ENCODE data around the gene IL9R. TPM values are rescaled to one million over a fixed set of nuclear protein-coding genes. Genes with fewer than 3 reads are reported as not detected.
"Not testable (repeated sequence)": the region's sequence is repeated elsewhere in the genome, so short reads cannot be mapped to it uniquely, and the experiment has no call there.

The IL9R gene
- total RNA-seq, 4 donors from 2014 or later = not detected

GRCh38 chrX:155957843-155958242 lies 39.7 kb upstream of the IL9R start:
- no peak for DNase-seq (ENCODE audit: low spot score)
- no peak for TF ChIP-seq CTCF (IDR thresholded peaks at IDR 0.05)
- no peak for ATAC-seq (ENCODE audit: low FRiP score)

GRCh38 chrX:155959018-155959587 lies 38.4 kb upstream of the IL9R start:
- TF ChIP-seq CTCF (IDR thresholded peaks at IDR 0.05) = no peak
- DNase-seq (ENCODE audit: low spot score) = no peak
- ATAC-seq (ENCODE audit: low FRiP score) = no peak

GRCh38 chrX:155962906-155963305 lies 34.6 kb upstream of the IL9R start:
- DNase-seq (ENCODE audit: low spot score) = no peak
- ATAC-seq (ENCODE audit: low FRiP score) = no peak
- TF ChIP-seq CTCF (IDR thresholded peaks at IDR 0.05) = no peak

- no peak for TF ChIP-seq CTCF (IDR thresholded peaks at IDR 0.05)
- no peak for ATAC-seq (ENCODE audit: low FRiP score)
- no peak for DNase-seq (ENCODE audit: low spot score)
Observed at GRCh38 chrX:155966876-155967275, 30.6 kb upstream of the IL9R start.

- ATAC-seq (ENCODE audit: low FRiP score) = no peak
- no peak for TF ChIP-seq CTCF (IDR thresholded peaks at IDR 0.05)
- DNase-seq (ENCODE audit: low spot score) = no peak
Observed at GRCh38 chrX:155967653-155968325, 29.7 kb upstream of the IL9R start.

GRCh38 chrX:155968326-155968661 lies 29.2 kb upstream of the IL9R start:
- DNase-seq (ENCODE audit: low spot score) (no peak), ATAC-seq (ENCODE audit: low FRiP score) (no peak)
- no peak for TF ChIP-seq CTCF (IDR thresholded peaks at IDR 0.05)

GRCh38 chrX:155968791-155969190 lies 28.7 kb upstream of the IL9R start:
- no peak for TF ChIP-seq CTCF (IDR thresholded peaks at IDR 0.05)
- no peak for ATAC-seq (ENCODE audit: low FRiP score)
- DNase-seq (ENCODE audit: low spot score) = no peak

- not testable (repeated sequence) for ATAC-seq (ENCODE audit: low FRiP score); DNase-seq (ENCODE audit: low spot score)
Observed at GRCh38 chrX:155971658-155972057, 25.8 kb upstream of the IL9R start.

GRCh38 chrX:155972241-155972640 lies 25.3 kb upstream of the IL9R start:
- not testable (repeated sequence) for ATAC-seq (ENCODE audit: low FRiP score); DNase-seq (ENCODE audit: low spot score)
